HepG2 (cell line): ENCODE data around the gene IL18R1. TPM values are rescaled to one million over a fixed set of nuclear protein-coding genes. Genes with fewer than 3 reads are reported as not detected.

Experiments
- ATAC-seq: fragments of 200-7000 bp; cut with Tn5 transposase; 3 replicates; pipeline ENCODE4 v1.9.1; 2020; ENCODE audit warnings: mild to moderate bottlenecking, moderate library complexity
- BruUV-seq: library from RNA; stranded (reverse); fragments of 400-500 nt; replicated peaks from 2 replicates; lab custom pipeline; 2021; lab: Mats Ljungman, UMichigan
- CTCF ChIA-PET: fragments of 300-600 bp; formaldehyde crosslinking; extraction: SDS; loops from one replicate; lab custom pipeline; 2021; ENCODE audit warnings: low total read pairs, inconsistent platforms, low intra/inter-chr PET ratio; lab: Yijun Ruan, JAX
- POLR2A ChIA-PET: fragments of 350-600 bp; sonication (Branson Sonifier 250); formaldehyde crosslinking; loops from one replicate; lab custom pipeline; 2020; ENCODE audit warnings: antibody characterized with exemption, inconsistent platforms; lab: Yijun Ruan, JAX
- DNase-seq: peaks from one replicate; pipeline ENCODE4 v3.0.0-alpha.2; 2015; ENCODE audit warnings: low spot score
- FAIRE-seq: peaks from 3 replicates; lab custom pipeline; 2011; peaks lifted over from hg19 to GRCh38; lab: Jason Lieb, UNC
- H2AFZ ChIP-seq: one replicate; pipeline ENCODE4 v1.6.1; 2011; ENCODE audit warnings: low read length, inconsistent platforms
- H3K27ac ChIP-seq: fragments of 300-600 bp; 3 replicates; pipeline ENCODE4 v1.8.0; 2011; ENCODE audit warnings: mixed run types, mild to moderate bottlenecking, mixed read lengths, low read length, inconsistent platforms; ENCODE audit not compliant: insufficient read depth; ENCODE audit errors: extremely low read length
- H3K27me3 ChIP-seq, 2 experiments: fragments of 200-600 bp in 1 of 2; 2 replicates in 1 of 2; 3 replicates in 1 of 2; pipeline versions ENCODE4 v1.6.0 to v1.8.0; 2011; ENCODE audit warnings: low read length in 2 of 2, mild to moderate bottlenecking in 2 of 2, moderate library complexity in 2 of 2, inconsistent platforms in 1 of 2; ENCODE audit not compliant: insufficient read depth in 2 of 2, control insufficient read depth in 1 of 2
- H3K36me3 ChIP-seq, 2 experiments: fragments of 200-600 bp in 1 of 2; replicated peaks in 1 of 2; 2 replicates in 1 of 2; 3 replicates in 1 of 2; pipeline versions ENCODE4 v1.5.1 to v1.8.0; 2011; ENCODE audit warnings: low read length in 2 of 2, inconsistent platforms in 1 of 2; ENCODE audit not compliant: insufficient read depth in 2 of 2, control insufficient read depth in 1 of 2
- H3K4me1 ChIP-seq: 2 replicates; pipeline ENCODE4 v1.5.1; 2012; ENCODE audit warnings: low read length, inconsistent platforms; ENCODE audit not compliant: insufficient read depth
- H3K4me2 ChIP-seq: 2 replicates; pipeline ENCODE4 v1.6.0; 2011; ENCODE audit warnings: low read depth, low read length, inconsistent platforms
- H3K4me3 ChIP-seq, 3 experiments: fragments of 200-600 bp in 1 of 3; sonication (generic), shearing (Covaris generic) in 1 of 3; replicated peaks in 1 of 3; 2 replicates each; pipeline ENCODE4 v1.5.1; 2011 to 2016; ENCODE audit warnings: low read length in 3 of 3, inconsistent platforms in 2 of 3, low read depth in 2 of 3, mild to moderate bottlenecking in 2 of 3, control low read depth in 1 of 3, mixed read lengths in 1 of 3; ENCODE audit not compliant: insufficient read depth in 1 of 3
- H3K79me2 ChIP-seq: one replicate; pipeline ENCODE4 v1.6.1; 2011; ENCODE audit warnings: low read length, inconsistent platforms; ENCODE audit not compliant: insufficient read depth
- H3K9ac ChIP-seq: 2 replicates; pipeline ENCODE4 v1.6.0; 2011; ENCODE audit warnings: mild to moderate bottlenecking, low read depth, low read length, inconsistent platforms; ENCODE audit not compliant: insufficient read depth
- H3K9me3 ChIP-seq: 2 replicates; pipeline ENCODE4 v1.5.1; 2012; ENCODE audit warnings: mild to moderate bottlenecking, low read length
- H4K20me1 ChIP-seq: 2 replicates; pipeline ENCODE4 v1.6.0; 2011; ENCODE audit warnings: inconsistent platforms, mild to moderate bottlenecking, low read length, moderate library complexity; ENCODE audit not compliant: insufficient read depth
- ELF1 ChIP-seq: sonication (generic); formaldehyde crosslinking; IDR thresholded peaks from 2 replicates; pipeline ENCODE4 v1.4.0; 2020; ENCODE audit warnings: missing genetic modification reagents
- GFI1 ChIP-seq: sonication (generic); formaldehyde crosslinking; IDR thresholded peaks from 2 replicates; pipeline ENCODE4 v1.5.0; 2020; ENCODE audit warnings: missing genetic modification reagents, mild to moderate bottlenecking, borderline replicate concordance
- KDM6A ChIP-seq: IDR thresholded peaks from 2 replicates; pipeline ENCODE4 v1.6.1; 2016; ENCODE audit warnings: low read depth
- MZF1 ChIP-seq: sonication (generic); formaldehyde crosslinking; IDR thresholded peaks from 2 replicates; pipeline ENCODE4 v1.8.1; 2023; ENCODE audit warnings: mild to moderate bottlenecking, missing genetic modification reagents, borderline replicate concordance
- POGK ChIP-seq: sonication (generic); formaldehyde crosslinking; conservative IDR thresholded peaks from 2 replicates; pipeline ENCODE4 v1.8.0; 2022; ENCODE audit warnings: mild to moderate bottlenecking, moderate library complexity, missing genetic modification reagents
- U2AF1 ChIP-seq: fragments of 200-400 bp; formaldehyde crosslinking; optimal IDR thresholded peaks from 2 replicates; pipeline ENCODE3; 2017; ENCODE audit warnings: mild to moderate bottlenecking, low read depth, low read length
- YEATS2 ChIP-seq: sonication (generic); formaldehyde crosslinking; IDR thresholded peaks from 2 replicates; pipeline ENCODE4 v1.4.0; 2020; ENCODE audit warnings: missing genetic modification reagents, borderline replicate concordance
- ZBTB38 ChIP-seq: sonication (generic); formaldehyde crosslinking; IDR thresholded peaks from 2 replicates; pipeline ENCODE4 v1.5.1; 2020; ENCODE audit warnings: mild to moderate bottlenecking, missing genetic modification reagents
- ZBTB7A ChIP-seq: sonication (generic); formaldehyde crosslinking; IDR thresholded peaks from 2 replicates; pipeline ENCODE4 v1.8.0; 2022; ENCODE audit warnings: mild to moderate bottlenecking, missing genetic modification reagents
- ZGPAT ChIP-seq: IDR thresholded peaks from 2 replicates; pipeline ENCODE4 v1.6.1; 2016; ENCODE audit warnings: mild to moderate bottlenecking
- ZNF414 ChIP-seq: sonication (generic); formaldehyde crosslinking; IDR thresholded peaks from 2 replicates; pipeline ENCODE4 v1.5.0; 2020; ENCODE audit warnings: missing genetic modification reagents
- ZNF446 ChIP-seq: sonication (generic); formaldehyde crosslinking; IDR thresholded peaks from 2 replicates; pipeline ENCODE4 v1.5.0; 2020; ENCODE audit warnings: mild to moderate bottlenecking, missing genetic modification reagents
- ZNF513 ChIP-seq: sonication (generic); formaldehyde crosslinking; conservative IDR thresholded peaks from 2 replicates; pipeline ENCODE4 v1.5.0; 2020; ENCODE audit warnings: missing genetic modification reagents
- ZNF816 ChIP-seq: sonication (generic); formaldehyde crosslinking; IDR thresholded peaks from 2 replicates; pipeline ENCODE4 v1.8.0; 2022; ENCODE audit warnings: missing genetic modification reagents, mild to moderate bottlenecking, borderline replicate concordance
- WGBS: methylation state at CpG from one replicate; pipeline ENCODE4 v1.1.6; 2017; ENCODE audit warnings: low lambda C conversion rate; 5-methylcytosine and 5-hydroxymethylcytosine counted together
- in situ Hi-C: cut with HindIII; loops from 2 replicates; pipeline ENCODE4 v1.10.0; 2017; ENCODE audit warnings: low pct_unique_long_range_greater_than_20kb; ENCODE audit not compliant: extremely low pct_ligation_motif_present
- intact Hi-C: fragments of 100-400 bp; cut with micrococcal nuclease; formaldehyde crosslinking; loops from one replicate; pipeline ENCODE4 v1.10.0; 2022; ENCODE audit not compliant: unreplicated experiment
- polyA plus RNA-seq, 8 experiments: library from polyadenylated mRNA; depleted of rRNA in 3 of 8; stranded (reverse) in 7 of 8; unstranded in 1 of 8; fragments of >200 nt; fragmentation: Illumina TruSeq in 4 of 8; extraction: Trizol in 4 of 8; gene quantifications; 2 replicates each; pipeline versions ENCODE4 v1.2.1 to v1.2.3, GENCODE V29; 2011 to 2016; ENCODE audit warnings: low read depth in 4 of 8, missing spikeins in 1 of 8, mixed read lengths in 1 of 8; ENCODE audit not compliant: insufficient read depth in 1 of 8
- total RNA-seq, 5 experiments: library from RNA; depleted of rRNA; stranded (reverse); fragments of >200 nt; fragmentation: Illumina TruSeq; extraction: Trizol; gene quantifications; 2 replicates each; pipeline ENCODE4 v1.2.3, GENCODE V29; 2016; ENCODE audit warnings: low read depth in 1 of 5

Gene IL18R1
- total and polyA plus RNA-seq, 2 of the 13 experiments (the other 11 are each of a cell fraction or from before 2014, with no cell fraction given): 0.01 to 0.04 TPM

GRCh38 chr2:102376052-102376591 lies 20.5 kb downstream of the IL18R1 start:
- FAIRE-seq (no peak), ATAC-seq (no peak), DNase-seq (no peak)
- in situ Hi-C loops (no loop called here), intact Hi-C loops (no loop called here)
- no peaks in the 10 kb centered on the region for H3K9me3 ChIP-seq
- 0% methylated on average over 1 of the region's 1 CpG for WGBS
- no peak overlapping the region for H3K4me3 ChIP-seq
- no peak overlapping the region for H3K27ac ChIP-seq
- no peaks in the 10 kb centered on the region; a peak in 1 of 5 replicates for H3K27me3 ChIP-seq
- no peaks in the 10 kb centered on the region for H4K20me1 ChIP-seq
- no peaks in the 10 kb centered on the region for H3K4me1 ChIP-seq
- TF ChIP-seq YEATS2 (CRISPR knock-in tag) (no peak), GFI1 (CRISPR knock-in tag) (no peak), ZNF513 (no peak), KDM6A (no peak), ZNF414 (CRISPR knock-in tag) (no peak), ZNF446 (CRISPR knock-in tag) (no peak), ELF1 (CRISPR knock-in tag) (no peak), ZNF816 (CRISPR knock-in tag) (no peak), MZF1 (CRISPR knock-in tag) (no peak), ZBTB7A (CRISPR knock-in tag) (no peak), ZBTB38 (CRISPR knock-in tag) (no peak), ZGPAT (CRISPR knock-in tag) (no peak), POGK (CRISPR knock-in tag) (no peak), U2AF1 (no peak)
- H3K9ac ChIP-seq: no peak overlapping the region
- no peaks in the 10 kb centered on the region for H3K36me3 ChIP-seq
- no peaks in the 10 kb centered on the region for H3K79me2 ChIP-seq
- POLR2A ChIA-PET: no interaction called here
- H3K4me2 ChIP-seq: no peak overlapping the region
- BruUV-seq: no TSS peak
- H2AFZ ChIP-seq: no peak overlapping the region
- CTCF ChIA-PET: no interaction called here
